EL (cell line): Measurements from ENCODE around the gene GRK5.
A peak's percentile ranks its signal among the peaks of the same experiment; 100 is the strongest.

Experiments used
- DNase-seq: peaks from one replicate; pipeline ENCODE4 v3.0.0-alpha.2; 2016

GRK5 gene

GRCh38 chr10:119302591-119303253 is 95.4 kb downstream of the GRK5 start:
- no peak for DNase-seq

- DNase-seq: no peak
Observed at GRCh38 chr10:119303886-119304285, 96.5 kb downstream of the GRK5 start.

GRCh38 chr10:119304541-119304940 is 97.2 kb downstream of the GRK5 start:
- no peak for DNase-seq

GRCh38 chr10:119305860-119306513 is 98.6 kb downstream of the GRK5 start:
- DNase-seq: peak; percentile 99

- DNase-seq: peak; percentile 18
Observed at GRCh38 chr10:119306514-119306951, 99.2 kb downstream of the GRK5 start.

GRCh38 chr10:119306986-119307392 is 99.6 kb downstream of the GRK5 start:
- DNase-seq: peak; percentile 12

GRCh38 chr10:119308089-119308488 is 100.7 kb downstream of the GRK5 start:
- DNase-seq: no peak

- no peak for DNase-seq
Observed at GRCh38 chr10:119308551-119309422, 101.4 kb downstream of the GRK5 start.

GRCh38 chr10:119309423-119309770 is 102.0 kb downstream of the GRK5 start:
- no peak for DNase-seq

- DNase-seq: no peak
Observed at GRCh38 chr10:119310806-119311205, 103.4 kb downstream of the GRK5 start.

- no peak for DNase-seq
Observed at GRCh38 chr10:119312241-119312640, 104.9 kb downstream of the GRK5 start.

GRCh38 chr10:119313024-119313423 is 105.7 kb downstream of the GRK5 start:
- DNase-seq: no peak

- no peak for DNase-seq
Observed at GRCh38 chr10:119313644-119314043, 106.3 kb downstream of the GRK5 start.

- DNase-seq: no peak
Observed at GRCh38 chr10:119314061-119314460, 106.7 kb downstream of the GRK5 start.

GRCh38 chr10:119314486-119314885 is 107.1 kb downstream of the GRK5 start:
- DNase-seq: no peak

- peak; percentile 94 for DNase-seq
Observed at GRCh38 chr10:119315128-119316001, 108.0 kb downstream of the GRK5 start.

- DNase-seq: peak; percentile 9
Observed at GRCh38 chr10:119316002-119316358, 108.6 kb downstream of the GRK5 start.

GRCh38 chr10:119316729-119317097 is 109.3 kb downstream of the GRK5 start:
- peak; percentile 93 for DNase-seq

GRCh38 chr10:119318411-119319160 is 111.2 kb downstream of the GRK5 start:
- DNase-seq: no peak

- DNase-seq: no peak
Observed at GRCh38 chr10:119319161-119319919, 112.0 kb downstream of the GRK5 start.

GRCh38 chr10:119319920-119320258 is 112.5 kb downstream of the GRK5 start:
- no peak for DNase-seq
